ENCODE measurements around the gene P2RY4. TPM values are rescaled to one million over a fixed set of nuclear protein-coding genes. Genes with fewer than 3 reads are reported as not detected.

P2RY4 gene
- polyA plus RNA-seq, 1 of the 3 experiments (the other 2 are of a cell fraction): 0.05 TPM

DNA sequence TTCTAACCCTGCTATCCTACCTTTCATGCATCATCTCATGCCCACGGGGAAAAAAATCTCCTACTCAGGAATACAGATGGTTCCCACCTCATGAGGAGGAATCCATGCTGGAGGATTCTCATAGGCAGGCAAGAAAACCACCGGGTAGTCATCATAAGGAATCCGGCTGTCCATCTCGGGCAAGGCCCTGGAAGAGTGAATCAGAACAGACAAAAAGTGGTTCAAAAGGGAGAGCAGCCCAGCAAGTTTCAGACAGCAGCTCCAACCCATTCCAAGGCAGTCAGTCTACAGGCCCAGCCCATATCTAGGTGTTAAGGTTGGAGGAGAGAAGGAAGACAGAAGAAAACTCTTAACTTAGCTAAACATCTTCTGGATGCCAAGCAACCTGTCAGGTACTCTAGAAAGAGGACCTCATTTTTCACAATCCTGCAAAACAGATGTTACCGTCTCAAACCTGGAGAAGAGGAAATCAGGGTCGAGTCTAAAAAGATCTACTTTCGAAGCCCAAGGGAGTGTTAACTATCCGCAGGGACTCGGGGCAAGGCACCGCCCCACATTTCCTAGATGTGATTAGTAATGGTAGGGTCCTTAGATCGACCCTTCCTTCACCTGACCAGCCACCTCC lies 29.3 kb upstream of the P2RY4 start:
- peak overlapping the region; percentile 55 to 69; a peak in 2 of 4 replicates for H3K27ac ChIP-seq (ENCODE audit: low read depth in 2 of 2, low read length in 1 of 2)
- no peaks in the 10 kb centered on the region for H3K9me3 ChIP-seq
- CTCF ChIA-PET: interaction anchor here (1.6 to 1.7 kb wide), 2 partner anchors 143 to 156 kb away, joined by 3 to 5 read pairs; partner anchors contain the start of gene IGBP1
- H3K4me1 ChIP-seq (ENCODE audit: control insufficient read depth in 1 of 2, insufficient read depth in 2 of 2, low read depth in 1 of 2, low read length in 1 of 2): peaks cover 0 to 4% of the 10 kb centered on the region in 2 experiments; a peak in 2 of 4 replicates
- H3K4me2 ChIP-seq: peak overlapping the region; percentile 80
- no peaks in the 10 kb centered on the region for H3K27me3 ChIP-seq (ENCODE audit: insufficient read depth)
- peak overlapping the region; percentile 85 to 87 for H3K4me3 ChIP-seq (ENCODE audit: low read depth in 2 of 2, low read length in 1 of 2)
- POLR2A ChIA-PET: no interaction called here
- no peaks in the 10 kb centered on the region for H4K20me1 ChIP-seq (ENCODE audit: insufficient read depth)
- 2% methylated on average over 11 of the region's 11 CpGs for WGBS (ENCODE audit: low lambda C conversion rate)
- peak overlapping the region; percentile 70 for H3K9ac ChIP-seq
- H3K79me2 ChIP-seq (ENCODE audit: insufficient read depth): peaks cover 55% of the 10 kb centered on the region
- peak overlapping the region; percentile 75 for H2AFZ ChIP-seq (ENCODE audit: low read depth)
- no peak for DNase-seq
- H3F3A ChIP-seq (replicated peaks; ENCODE audit: insufficient read depth): no peaks in the 10 kb centered on the region
- H3K9me2 ChIP-seq: no peaks in the 10 kb centered on the region
- peaks cover 18 to 25% of the 10 kb centered on the region in 2 experiments for H3K36me3 ChIP-seq (replicated peaks in 1 of 2; ENCODE audit: control insufficient read depth in 1 of 2, insufficient read depth in 2 of 2, low read length in 1 of 2)
- TF ChIP-seq, protein P1, sequence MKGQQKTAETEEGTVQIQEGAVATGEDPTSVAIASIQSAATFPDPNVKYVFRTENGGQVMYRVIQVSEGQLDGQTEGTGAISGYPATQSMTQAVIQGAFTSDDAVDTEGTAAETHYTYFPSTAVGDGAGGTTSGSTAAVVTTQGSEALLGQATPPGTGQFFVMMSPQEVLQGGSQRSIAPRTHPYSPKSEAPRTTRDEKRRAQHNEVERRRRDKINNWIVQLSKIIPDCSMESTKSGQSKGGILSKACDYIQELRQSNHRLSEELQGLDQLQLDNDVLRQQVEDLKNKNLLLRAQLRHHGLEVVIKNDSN (IDR thresholded peaks at IDR 0.05; ENCODE audit: borderline replicate concordance, low read depth): no peak
- TF ChIP-seq, protein P2, sequence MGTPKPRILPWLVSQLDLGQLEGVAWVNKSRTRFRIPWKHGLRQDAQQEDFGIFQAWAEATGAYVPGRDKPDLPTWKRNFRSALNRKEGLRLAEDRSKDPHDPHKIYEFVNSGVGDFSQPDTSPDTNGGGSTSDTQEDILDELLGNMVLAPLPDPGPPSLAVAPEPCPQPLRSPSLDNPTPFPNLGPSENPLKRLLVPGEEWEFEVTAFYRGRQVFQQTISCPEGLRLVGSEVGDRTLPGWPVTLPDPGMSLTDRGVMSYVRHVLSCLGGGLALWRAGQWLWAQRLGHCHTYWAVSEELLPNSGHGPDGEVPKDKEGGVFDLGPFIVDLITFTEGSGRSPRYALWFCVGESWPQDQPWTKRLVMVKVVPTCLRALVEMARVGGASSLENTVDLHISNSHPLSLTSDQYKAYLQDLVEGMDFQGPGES (IDR thresholded peaks at IDR 0.05; ENCODE audit: low read depth, low read length): no peak
- no peak for TF ChIP-seq RCOR1 (IDR thresholded peaks at IDR 0.05; ENCODE audit: low read length)
- TF ChIP-seq, protein P3, sequence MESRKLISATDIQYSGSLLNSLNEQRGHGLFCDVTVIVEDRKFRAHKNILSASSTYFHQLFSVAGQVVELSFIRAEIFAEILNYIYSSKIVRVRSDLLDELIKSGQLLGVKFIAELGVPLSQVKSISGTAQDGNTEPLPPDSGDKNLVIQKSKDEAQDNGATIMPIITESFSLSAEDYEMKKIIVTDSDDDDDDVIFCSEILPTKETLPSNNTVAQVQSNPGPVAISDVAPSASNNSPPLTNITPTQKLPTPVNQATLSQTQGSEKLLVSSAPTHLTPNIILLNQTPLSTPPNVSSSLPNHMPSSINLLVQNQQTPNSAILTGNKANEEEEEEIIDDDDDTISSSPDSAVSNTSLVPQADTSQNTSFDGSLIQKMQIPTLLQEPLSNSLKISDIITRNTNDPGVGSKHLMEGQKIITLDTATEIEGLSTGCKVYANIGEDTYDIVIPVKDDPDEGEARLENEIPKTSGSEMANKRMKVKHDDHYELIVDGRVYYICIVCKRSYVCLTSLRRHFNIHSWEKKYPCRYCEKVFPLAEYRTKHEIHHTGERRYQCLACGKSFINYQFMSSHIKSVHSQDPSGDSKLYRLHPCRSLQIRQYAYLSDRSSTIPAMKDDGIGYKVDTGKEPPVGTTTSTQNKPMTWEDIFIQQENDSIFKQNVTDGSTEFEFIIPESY (IDR thresholded peaks at IDR 0.05; ENCODE audit: borderline replicate concordance, low read depth): no peak
- TF ChIP-seq NRF1 (IDR thresholded peaks at IDR 0.05; ENCODE audit: low read depth, low read length): no peak
- TF ChIP-seq GATA2 (CRISPR knock-in tag; IDR thresholded peaks at IDR 0.05): no peak
- TF ChIP-seq, protein P4, sequence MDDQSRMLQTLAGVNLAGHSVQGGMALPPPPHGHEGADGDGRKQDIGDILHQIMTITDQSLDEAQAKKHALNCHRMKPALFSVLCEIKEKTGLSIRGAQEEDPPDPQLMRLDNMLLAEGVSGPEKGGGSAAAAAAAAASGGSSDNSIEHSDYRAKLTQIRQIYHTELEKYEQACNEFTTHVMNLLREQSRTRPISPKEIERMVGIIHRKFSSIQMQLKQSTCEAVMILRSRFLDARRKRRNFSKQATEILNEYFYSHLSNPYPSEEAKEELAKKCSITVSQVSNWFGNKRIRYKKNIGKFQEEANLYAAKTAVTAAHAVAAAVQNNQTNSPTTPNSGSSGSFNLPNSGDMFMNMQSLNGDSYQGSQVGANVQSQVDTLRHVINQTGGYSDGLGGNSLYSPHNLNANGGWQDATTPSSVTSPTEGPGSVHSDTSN (IDR thresholded peaks at IDR 0.05): no peak
- no peak for TF ChIP-seq EZH2phosphoT487 (IDR thresholded peaks at IDR 0.05; ENCODE audit: borderline replicate concordance, low read depth)
- TF ChIP-seq POLR2AphosphoS5 (IDR thresholded peaks at IDR 0.05; ENCODE audit: low read depth, low read length): no peak
- no peak for TF ChIP-seq MXI1 (IDR thresholded peaks at IDR 0.05; ENCODE audit: low read depth, low read length)
- no peak for TF ChIP-seq GABPA (IDR thresholded peaks at IDR 0.05; ENCODE audit: low read depth)
- no peak for TF ChIP-seq RXRA (IDR thresholded peaks at IDR 0.05; ENCODE audit: borderline replicate concordance, low read depth)

Data from SK-N-SH (cell line).